HEK293 (cell line): ENCODE measurements around the gene RNF11.

Experiments
- SCRT1 ChIP-seq: fragments of 450-650 bp; formaldehyde crosslinking; IDR thresholded peaks from 2 replicates; pipeline ENCODE4 v1.5.1; 2016; ENCODE audit warnings: missing biosample characterization, missing genetic modification characterization, borderline replicate concordance
- TRIM28 ChIP-seq: IDR thresholded peaks from 2 replicates; pipeline ENCODE4 v1.6.1; 2011; ENCODE audit warnings: low read length, control low read depth, borderline replicate concordance
- ZNF292 ChIP-seq: fragments of 450-650 bp; formaldehyde crosslinking; IDR thresholded peaks from 2 replicates; pipeline ENCODE4 v1.5.1; 2016; ENCODE audit warnings: low read depth, missing biosample characterization, missing genetic modification characterization, borderline replicate concordance
- ZNF37A ChIP-seq: fragments of 450-650 bp; IDR thresholded peaks from 2 replicates; pipeline ENCODE4 v1.5.1; 2018; ENCODE audit warnings: missing biosample characterization, missing genetic modification characterization
- ZNF449 ChIP-seq: fragments of 450-650 bp; formaldehyde crosslinking; IDR thresholded peaks from 2 replicates; pipeline ENCODE4 v1.5.1; 2017; ENCODE audit warnings: missing biosample characterization, mild to moderate bottlenecking, missing genetic modification characterization, moderate library complexity

- TF ChIP-seq SCRT1 (no peak), ZNF292 (no peak), TRIM28 (no peak), ZNF449 (tag by site-specific recombination) (no peak), ZNF37A (tag by site-specific recombination) (no peak)
Measured at GRCh38 chr1:51274676-51275075, 38.6 kb downstream of the RNF11 start.
